ENCODE results near the gene INPP5J.

DNA sequence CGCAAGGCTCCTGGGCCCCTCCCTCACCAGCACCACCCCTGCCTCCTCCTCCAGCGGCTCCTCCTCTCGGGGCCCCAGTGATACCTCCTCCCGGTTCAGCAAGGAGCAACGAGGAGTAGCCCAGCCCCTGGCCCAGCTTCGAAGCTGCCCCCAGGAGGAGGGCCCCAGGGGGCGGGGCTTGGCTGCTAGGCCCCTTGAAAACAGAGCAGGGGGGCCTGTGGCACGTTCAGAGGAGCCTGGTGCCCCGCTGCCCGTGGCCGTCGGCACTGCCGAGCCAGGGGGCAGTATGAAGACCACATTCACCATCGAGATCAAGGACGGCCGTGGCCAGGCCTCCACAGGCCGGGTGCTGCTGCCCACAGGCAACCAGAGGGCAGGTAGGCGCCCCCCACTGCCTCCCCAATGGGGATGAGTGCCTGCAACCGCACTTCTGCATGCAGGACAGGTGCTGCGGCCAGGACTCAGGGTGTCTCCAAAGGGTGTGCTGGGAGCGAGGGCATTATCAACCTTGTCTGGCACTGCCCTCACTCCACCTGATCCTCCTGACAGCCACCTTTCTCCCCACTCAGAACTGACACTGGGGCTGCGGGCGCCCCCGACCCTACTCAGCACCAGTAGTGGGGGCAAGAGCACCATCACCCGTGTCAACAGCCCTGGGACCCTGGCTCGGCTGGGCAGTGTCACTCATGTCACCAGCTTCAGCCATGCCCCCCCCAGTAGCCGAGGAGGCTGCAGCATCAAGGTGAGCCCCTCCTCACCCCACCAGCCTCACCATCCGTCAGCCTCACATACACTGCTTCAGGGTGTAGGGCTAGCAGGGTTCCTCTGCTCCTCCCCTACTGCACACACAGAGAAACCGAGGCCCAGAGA, 31.4 kb upstream of the INPP5J start:
- TF ChIP-seq, protein P1, sequence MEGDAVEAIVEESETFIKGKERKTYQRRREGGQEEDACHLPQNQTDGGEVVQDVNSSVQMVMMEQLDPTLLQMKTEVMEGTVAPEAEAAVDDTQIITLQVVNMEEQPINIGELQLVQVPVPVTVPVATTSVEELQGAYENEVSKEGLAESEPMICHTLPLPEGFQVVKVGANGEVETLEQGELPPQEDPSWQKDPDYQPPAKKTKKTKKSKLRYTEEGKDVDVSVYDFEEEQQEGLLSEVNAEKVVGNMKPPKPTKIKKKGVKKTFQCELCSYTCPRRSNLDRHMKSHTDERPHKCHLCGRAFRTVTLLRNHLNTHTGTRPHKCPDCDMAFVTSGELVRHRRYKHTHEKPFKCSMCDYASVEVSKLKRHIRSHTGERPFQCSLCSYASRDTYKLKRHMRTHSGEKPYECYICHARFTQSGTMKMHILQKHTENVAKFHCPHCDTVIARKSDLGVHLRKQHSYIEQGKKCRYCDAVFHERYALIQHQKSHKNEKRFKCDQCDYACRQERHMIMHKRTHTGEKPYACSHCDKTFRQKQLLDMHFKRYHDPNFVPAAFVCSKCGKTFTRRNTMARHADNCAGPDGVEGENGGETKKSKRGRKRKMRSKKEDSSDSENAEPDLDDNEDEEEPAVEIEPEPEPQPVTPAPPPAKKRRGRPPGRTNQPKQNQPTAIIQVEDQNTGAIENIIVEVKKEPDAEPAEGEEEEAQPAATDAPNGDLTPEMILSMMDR (IDR thresholded peaks at IDR 0.05), result no peak
- TF ChIP-seq POLR2A (IDR thresholded peaks at IDR 0.05), result peak in 2 of 4 donors; percentile 53 to 68

Data from esophagus squamous epithelium (tissue), 4 donors.